Kidney (tissue), 14 donors: Measurements from ENCODE around the gene MTAP. TPM values are rescaled to one million over a fixed set of nuclear protein-coding genes. Genes with fewer than 3 reads are reported as not detected.

Experiments
- DNase-seq, 5 donors: peaks; one replicate each; pipeline ENCODE4 v3.0.0-alpha.2; 2013 to 2020
- FAIRE-seq: peaks from 2 replicates; lab custom pipeline; 2012; peaks lifted over from hg19 to GRCh38; lab: Jason Lieb, UNC
- H3K27ac ChIP-seq, 2 donors: one replicate each; pipeline ENCODE4 v1.7.0; 2013; ENCODE audit warnings: low read depth in 2 of 2, low read length in 2 of 2, inconsistent platforms in 1 of 2
- H3K27me3 ChIP-seq: one replicate; pipeline ENCODE4 v1.7.1; 2013; ENCODE audit warnings: low read length, inconsistent platforms; ENCODE audit not compliant: control insufficient read depth, insufficient read depth
- H3K36me3 ChIP-seq, 3 donors: one replicate each; pipeline versions ENCODE4 v1.7.0 to v1.7.1; 2013; ENCODE audit warnings: low read length in 3 of 3, control low read depth in 1 of 3, inconsistent platforms in 1 of 3; ENCODE audit not compliant: insufficient read depth in 3 of 3, control insufficient read depth in 2 of 3
- H3K4me1 ChIP-seq, 3 donors: one replicate each; pipeline versions ENCODE4 v1.7.0 to v1.7.1; 2013; ENCODE audit warnings: low read length in 3 of 3, inconsistent platforms in 1 of 3, low read depth in 1 of 3; ENCODE audit not compliant: control insufficient read depth in 2 of 3, insufficient read depth in 2 of 3
- H3K4me3 ChIP-seq, 3 donors: one replicate each; pipeline versions ENCODE4 v1.7.0 to v1.8.1; 2013; ENCODE audit warnings: low read length in 3 of 3, control low read depth in 1 of 3, inconsistent platforms in 1 of 3
- H3K9ac ChIP-seq, 3 donors: one replicate each; pipeline versions ENCODE4 v1.7.0 to v1.7.1; 2013; ENCODE audit warnings: low read length in 3 of 3, control low read depth in 1 of 3, inconsistent platforms in 1 of 3
- H3K9me3 ChIP-seq, 3 donors: one replicate each; pipeline versions ENCODE4 v1.7.0 to v1.7.1; 2013; ENCODE audit warnings: low read length in 3 of 3, control low read depth in 1 of 3, inconsistent platforms in 1 of 3; ENCODE audit not compliant: control insufficient read depth in 2 of 3, insufficient read depth in 1 of 3
- intact Hi-C: fragments of 100-400 bp; cut with DNase I; formaldehyde crosslinking; loops from one replicate; pipeline ENCODE4 v1.11.1; 2022
- polyA plus RNA-seq: library from polyadenylated mRNA; stranded (reverse); fragments of 350-450 nt; fragmentation: Illumina TruSeq; extraction: RNeasy Lipid Tissue Mini Kit (QIAGEN cat#74804); gene quantifications from one replicate; pipeline ENCODE4 v1.2.3, GENCODE V29; 2014; ENCODE audit warnings: low read depth, low replicate concordance; ENCODE audit not compliant: insufficient read depth
- total RNA-seq: library from RNA; stranded (reverse); fragmentation: NEBNext Ultra II Directional; extraction: Animal tissue kit (Norgen Biotek cat#: 25700); gene quantifications from one replicate; pipeline ENCODE4 v1.2.1, GENCODE V29; 2021
- TF ChIP-seq, protein P1 (sequence below): IDR thresholded peaks from 3 replicates; pipeline ENCODE4 v1.5.1; 2012; ENCODE audit warnings: mild to moderate bottlenecking, moderate library complexity, borderline replicate concordance; ENCODE audit not compliant: insufficient read depth; ENCODE audit errors: extremely low read depth
- donor health status: control.
- donor health status: control.
- donor health status: control.
- donor health status: control.
- donor health status: control.
- donor health status: DM: yes; HTN: yes; CAD: no.
- donor health status: Normal renal cell carcinoma (clear cell type).

MTAP gene
- total and polyA plus RNA-seq, 2 donors from 2014 or later: 11.2 to 42.4 TPM

DNA sequence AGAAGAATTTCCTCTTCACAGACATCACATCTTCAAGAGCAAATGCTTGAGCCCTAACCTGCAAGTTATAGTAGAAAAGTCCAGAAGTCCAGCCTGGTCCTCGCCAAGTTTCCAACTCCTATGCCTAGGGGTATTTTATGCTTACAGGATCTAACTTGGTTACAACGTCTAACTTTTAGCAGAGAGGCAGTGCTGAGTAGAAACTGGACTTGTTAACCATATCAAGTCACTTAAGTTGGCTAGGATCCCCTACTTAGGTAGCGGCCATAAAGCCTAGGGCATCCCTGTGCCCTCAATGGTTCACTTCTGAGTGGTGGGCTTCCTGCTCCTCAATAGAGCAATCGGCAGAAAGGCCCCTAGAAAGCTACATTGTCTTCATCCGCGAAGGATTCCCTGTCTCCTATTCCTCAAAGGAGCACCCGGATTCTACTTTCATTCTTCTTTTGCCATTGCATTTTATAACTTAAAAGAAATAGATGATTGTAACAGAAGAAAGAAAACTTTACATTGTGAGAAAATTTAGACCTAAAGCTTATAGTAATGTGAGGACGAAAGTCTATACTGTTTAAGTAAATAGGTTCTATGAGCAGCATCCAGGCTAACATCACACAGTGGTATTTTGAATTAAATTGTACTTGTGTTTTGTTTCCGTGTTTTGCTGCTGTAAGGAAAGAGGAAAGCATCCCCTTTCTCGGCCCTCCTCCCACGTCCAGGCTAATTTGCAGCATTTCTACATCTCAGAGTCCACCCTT, 1.3 kb upstream of the MTAP start:
- no peaks in the 10 kb centered on the region for H3K36me3 ChIP-seq
- no peak for DNase-seq
- no peak for FAIRE-seq
- H3K9me3 ChIP-seq: no peaks in the 10 kb centered on the region
- H3K27me3 ChIP-seq: no peaks in the 10 kb centered on the region
- TF ChIP-seq, protein P1, sequence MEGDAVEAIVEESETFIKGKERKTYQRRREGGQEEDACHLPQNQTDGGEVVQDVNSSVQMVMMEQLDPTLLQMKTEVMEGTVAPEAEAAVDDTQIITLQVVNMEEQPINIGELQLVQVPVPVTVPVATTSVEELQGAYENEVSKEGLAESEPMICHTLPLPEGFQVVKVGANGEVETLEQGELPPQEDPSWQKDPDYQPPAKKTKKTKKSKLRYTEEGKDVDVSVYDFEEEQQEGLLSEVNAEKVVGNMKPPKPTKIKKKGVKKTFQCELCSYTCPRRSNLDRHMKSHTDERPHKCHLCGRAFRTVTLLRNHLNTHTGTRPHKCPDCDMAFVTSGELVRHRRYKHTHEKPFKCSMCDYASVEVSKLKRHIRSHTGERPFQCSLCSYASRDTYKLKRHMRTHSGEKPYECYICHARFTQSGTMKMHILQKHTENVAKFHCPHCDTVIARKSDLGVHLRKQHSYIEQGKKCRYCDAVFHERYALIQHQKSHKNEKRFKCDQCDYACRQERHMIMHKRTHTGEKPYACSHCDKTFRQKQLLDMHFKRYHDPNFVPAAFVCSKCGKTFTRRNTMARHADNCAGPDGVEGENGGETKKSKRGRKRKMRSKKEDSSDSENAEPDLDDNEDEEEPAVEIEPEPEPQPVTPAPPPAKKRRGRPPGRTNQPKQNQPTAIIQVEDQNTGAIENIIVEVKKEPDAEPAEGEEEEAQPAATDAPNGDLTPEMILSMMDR: no peak
- peaks cover 0 to 5% (median 4%) of the 10 kb centered on the region in 3 donors for H3K4me1 ChIP-seq
- peak overlapping the region; percentile 55 to 83 (median 74) for H3K9ac ChIP-seq
- intact Hi-C loops: no loop called here
- peak overlapping the region; percentile 67 to 93 (median 83) for H3K4me3 ChIP-seq
- H3K27ac ChIP-seq: no peak overlapping the region

DNA sequence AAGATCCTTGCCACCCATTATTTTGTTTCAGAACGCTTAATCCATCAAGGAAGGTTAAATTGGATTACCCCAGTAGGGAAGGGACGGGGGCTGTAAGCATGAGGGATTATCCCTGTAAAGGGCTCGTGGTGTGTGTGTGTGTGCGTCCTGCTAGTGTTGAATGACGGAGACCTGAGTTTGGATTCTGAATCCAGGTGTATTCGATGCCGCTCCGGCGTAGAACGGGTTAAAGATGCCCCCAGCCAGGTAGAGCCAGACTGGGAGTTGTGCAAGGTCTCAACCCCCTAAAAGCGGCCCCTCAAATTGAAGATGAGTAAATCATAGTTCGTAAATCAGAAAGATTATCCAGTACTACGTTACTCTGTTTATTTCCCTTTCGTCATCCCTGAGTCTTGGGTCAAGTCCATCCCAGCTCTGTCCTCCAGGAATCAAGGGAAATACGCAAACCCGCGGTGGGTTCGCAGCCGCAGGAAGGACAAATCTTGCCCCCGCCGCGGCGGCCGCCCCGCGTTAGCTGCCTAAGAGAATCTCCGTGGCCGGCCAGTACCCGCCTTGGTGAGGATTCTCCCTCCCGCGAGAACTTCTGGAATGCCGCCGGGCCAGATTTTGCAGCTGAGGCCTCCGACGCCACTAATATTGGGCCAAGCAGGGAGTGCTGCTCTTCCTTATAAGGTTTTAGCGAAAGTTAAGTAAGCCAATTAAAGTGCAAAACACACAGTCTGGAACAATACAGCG, 586 bp upstream of the MTAP start:
- intact Hi-C loops: no loop called here
- FAIRE-seq (no peak), DNase-seq (peak in 4 of 5 donors; percentile 82 to 93 (median 90))
- Histone ChIP-seq H3K36me3 (no peaks in the 10 kb centered on the region), H3K9me3 (no peaks in the 10 kb centered on the region), H3K9ac (peak overlapping the region; percentile 55 to 83 (median 74)), H3K27me3 (no peaks in the 10 kb centered on the region), H3K4me1 (peaks cover 0 to 5% (median 4%) of the 10 kb centered on the region in 3 donors), H3K4me3 (peak overlapping the region; percentile 67 to 93 (median 83)), H3K27ac (peak overlapping the region; percentile 58 to 86)
- TF ChIP-seq, protein P1: no peak

DNA sequence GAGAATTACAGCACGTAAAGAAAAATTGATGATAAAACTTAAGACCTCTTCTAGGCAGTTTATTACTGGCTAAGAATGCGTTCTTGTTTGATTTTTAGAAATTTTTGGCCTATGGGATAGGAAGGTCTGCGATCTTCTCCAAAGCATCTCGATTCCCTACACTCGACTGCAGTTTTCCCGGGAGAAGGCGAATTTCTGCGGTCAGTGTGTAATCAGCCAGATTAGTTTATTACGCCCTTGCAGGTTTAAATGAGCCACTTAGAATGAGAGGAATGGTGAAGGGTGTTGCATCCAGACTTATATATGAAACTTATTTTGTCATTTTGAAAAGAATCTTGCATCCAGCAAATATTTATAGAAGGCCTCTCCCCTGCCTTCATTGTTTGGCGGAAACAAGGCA, 1.2 kb downstream of the MTAP start:
- peaks cover 0 to 5% (median 4%) of the 10 kb centered on the region in 3 donors for H3K4me1 ChIP-seq
- H3K9me3 ChIP-seq: no peaks in the 10 kb centered on the region
- intact Hi-C loops: no loop called here
- H3K27me3 ChIP-seq: no peaks in the 10 kb centered on the region
- H3K9ac ChIP-seq: peak overlapping the region; percentile 35 to 83 (median 58)
- TF ChIP-seq, protein P1: no peak
- DNase-seq: peak in 1 of 5 donors; percentile 10
- H3K27ac ChIP-seq: peak overlapping the region in 1 of 2 donors; percentile 76
- no peaks in the 10 kb centered on the region for H3K36me3 ChIP-seq
- FAIRE-seq: no peak
- peak overlapping the region; percentile 67 to 93 (median 83) for H3K4me3 ChIP-seq
